CD4-positive, alpha-beta T cell treated with Interleukin-2 at 100 ng/mL for 4 hours (primary cell): ENCODE results near the gene AVPR1A.
"Not testable (repeated sequence)": the region's sequence is repeated elsewhere in the genome, so short reads cannot be mapped to it uniquely, and the experiment has no call there.

Experiments used
- DNase-seq: peaks from one replicate; pipeline ENCODE4 v3.0.0-alpha.2; 2020; ENCODE audit warnings: low spot score

AVPR1A gene

GRCh38 chr12:63150713-63151622, at the start of gene AVPR1A:
AVPR1A (minus strand) TSS chr12:63151201; CDS start chr12:63150836, 365 bp downstream.
- no peak for DNase-seq

GRCh38 chr12:63196168-63196567, 45.2 kb upstream of the AVPR1A start:
- DNase-seq = no peak

GRCh38 chr12:63179224-63179623, 28.2 kb upstream of the AVPR1A start:
- DNase-seq = no peak

GRCh38 chr12:63170321-63170720, 19.3 kb upstream of the AVPR1A start:
- no peak for DNase-seq

- DNase-seq = not testable (repeated sequence)
Measured at GRCh38 chr12:63167741-63168140, 16.7 kb upstream of the AVPR1A start.

GRCh38 chr12:63164911-63165310, 13.9 kb upstream of the AVPR1A start:
- no peak for DNase-seq

- DNase-seq = no peak
Measured at GRCh38 chr12:63163541-63163940, 12.5 kb upstream of the AVPR1A start.

GRCh38 chr12:63155375-63155774, 4.4 kb upstream of the AVPR1A start:
- no peak for DNase-seq

- no peak for DNase-seq
Measured at GRCh38 chr12:63154560-63154959, 3.6 kb upstream of the AVPR1A start.

GRCh38 chr12:63152321-63152700, 1.3 kb upstream of the AVPR1A start:
- no peak for DNase-seq

- peak; percentile 2 for DNase-seq
Measured at GRCh38 chr12:63151623-63152320, 771 bp upstream of the AVPR1A start.

- no peak for DNase-seq
Measured at GRCh38 chr12:63149909-63150712, 890 bp downstream of the AVPR1A start.

GRCh38 chr12:63144556-63144955, 6.4 kb downstream of the AVPR1A start:
- no peak for DNase-seq

- DNase-seq = no peak
Measured at GRCh38 chr12:63138488-63138887, 12.5 kb downstream of the AVPR1A start.

GRCh38 chr12:63133981-63134380, 17.0 kb downstream of the AVPR1A start:
- no peak for DNase-seq

GRCh38 chr12:63132201-63132600, 18.8 kb downstream of the AVPR1A start:
- DNase-seq = no peak

- no peak for DNase-seq
Measured at GRCh38 chr12:63129927-63130326, 21.1 kb downstream of the AVPR1A start.

GRCh38 chr12:63124778-63125177, 26.2 kb downstream of the AVPR1A start:
- no peak for DNase-seq

GRCh38 chr12:63103494-63104131, 47.4 kb downstream of the AVPR1A start:
- peak; percentile 14 for DNase-seq

- DNase-seq = no peak
Measured at GRCh38 chr12:63101920-63102319, 49.1 kb downstream of the AVPR1A start.

GRCh38 chr12:63098851-63099250, 52.1 kb downstream of the AVPR1A start:
- DNase-seq = no peak
